K562 (cell line): ENCODE data around the gene TMEM222. TPM values are rescaled to one million over a fixed set of nuclear protein-coding genes. Genes with fewer than 3 reads are reported as not detected.

ENCODE experiments used
- CC2D1A ChIP-seq: fragments of 450-650 bp; IDR thresholded peaks from 2 replicates; pipeline ENCODE4 v1.6.1; 2017; ENCODE audit warnings: mild to moderate bottlenecking
- CHD1 ChIP-seq: fragments of 200-600 bp; sonication (generic); IDR thresholded peaks from one replicate; pipeline ENCODE4 v1.6.1; 2012; ENCODE audit warnings: mild to moderate bottlenecking, moderate library complexity, low read length, inconsistent platforms
- CREBBP ChIP-seq: IDR thresholded peaks from one replicate; pipeline ENCODE4 v1.6.1; 2012; ENCODE audit warnings: low read depth, mild to moderate bottlenecking, control low read depth, inconsistent platforms, low read length
- ESRRB ChIP-seq: fragments of 250-450 bp; sonication (Bioruptor Pico); IDR thresholded peaks from 2 replicates; pipeline ENCODE4 v1.5.0; 2020; ENCODE audit warnings: mild to moderate bottlenecking, moderate library complexity, borderline replicate concordance
- EZH2 ChIP-seq: IDR thresholded peaks from 2 replicates; pipeline ENCODE4 v1.6.1; 2012; ENCODE audit warnings: low read depth, mild to moderate bottlenecking, inconsistent platforms, low read length, borderline replicate concordance
- HDAC8 ChIP-seq: fragments of 450-650 bp; IDR thresholded peaks from 2 replicates; pipeline ENCODE4 v1.6.1; 2016; ENCODE audit warnings: mild to moderate bottlenecking, missing genetic modification characterization, moderate library complexity, missing compliant biosample characterization
- MAFK ChIP-seq: IDR thresholded peaks from 2 replicates; pipeline ENCODE4 v1.6.1; 2011; ENCODE audit warnings: low read length, improper control_type of control experiment
- NFE2 ChIP-seq: IDR thresholded peaks from 2 replicates; pipeline ENCODE4 v1.6.1; 2014; ENCODE audit warnings: antibody characterized with exemption, low read depth
- PHF8 ChIP-seq: fragments of 200-600 bp; sonication (generic); IDR thresholded peaks from 2 replicates; pipeline ENCODE4 v1.6.1; 2012; ENCODE audit warnings: mixed run types, mild to moderate bottlenecking, inconsistent platforms, low read length, moderate library complexity, borderline replicate concordance
- POLR2B ChIP-seq: fragments of 450-650 bp; IDR thresholded peaks from 2 replicates; pipeline ENCODE4 v1.6.1; 2018; ENCODE audit warnings: low read depth; ENCODE audit not compliant: partially characterized antibody
- RBM17 ChIP-seq: fragments of 200-400 bp; formaldehyde crosslinking; IDR thresholded peaks from 2 replicates; pipeline ENCODE4 v1.6.1; 2017; ENCODE audit warnings: low read depth, mild to moderate bottlenecking, low read length, borderline replicate concordance
- RFX5 ChIP-seq: IDR thresholded peaks from 2 replicates; pipeline ENCODE4 v1.6.1; 2011; ENCODE audit warnings: low read depth, mild to moderate bottlenecking, improper control_type of control experiment, low read length
- SAP30 ChIP-seq: fragments of 200-600 bp; sonication (generic); IDR thresholded peaks from 2 replicates; pipeline ENCODE4 v1.6.1; 2012; ENCODE audit warnings: borderline replicate concordance, low read depth, mild to moderate bottlenecking, moderate library complexity, low read length, control low read depth, inconsistent platforms; ENCODE audit not compliant: insufficient read depth, poor library complexity, severe bottlenecking
- SMAD1 ChIP-seq: fragments of 150-350 bp; IDR thresholded peaks from 2 replicates; pipeline ENCODE4 v1.6.1; 2014; ENCODE audit warnings: low read length, low read depth; ENCODE audit not compliant: partially characterized antibody
- STAG1 ChIP-seq: sonication (generic); formaldehyde crosslinking; IDR thresholded peaks from 2 replicates; pipeline ENCODE4 v1.5.0; 2020; ENCODE audit warnings: missing genetic modification reagents, borderline replicate concordance
- TARDBP ChIP-seq: fragments of 450-650 bp; IDR thresholded peaks from 2 replicates; pipeline ENCODE4 v1.6.1; 2016
- U2AF1 ChIP-seq: fragments of 200-400 bp; formaldehyde crosslinking; optimal IDR thresholded peaks from 2 replicates; pipeline ENCODE3; 2017; ENCODE audit warnings: mild to moderate bottlenecking, low read depth, low read length, moderate library complexity
- UBTF ChIP-seq, 2 experiments: IDR thresholded peaks; 2 replicates each; pipeline ENCODE4 v1.6.1; 2012; ENCODE audit warnings: improper control_type of control experiment in 2 of 2, low read depth in 2 of 2, low read length in 2 of 2, borderline replicate concordance in 1 of 2
- XRCC3 ChIP-seq: fragments of 450-650 bp; IDR thresholded peaks from 2 replicates; pipeline ENCODE4 v1.6.1; 2017; ENCODE audit warnings: mild to moderate bottlenecking, moderate library complexity
- XRCC5 ChIP-seq: fragments of 200-400 bp; formaldehyde crosslinking; IDR thresholded peaks from 2 replicates; pipeline ENCODE4 v1.6.1; 2017; ENCODE audit warnings: low read depth, mild to moderate bottlenecking, low read length
- ZBED1 ChIP-seq: IDR thresholded peaks from 2 replicates; pipeline ENCODE4 v1.6.1; 2014
- ZNF584 ChIP-seq: fragments of 200-800 bp; sonication (Bioruptor generic); IDR thresholded peaks from 2 replicates; pipeline ENCODE4 v1.6.1; 2016; ENCODE audit warnings: low read depth, mild to moderate bottlenecking, missing genetic modification characterization, missing compliant biosample characterization
- ZNF76 ChIP-seq: fragments of 250-450 bp; sonication (Bioruptor Pico); IDR thresholded peaks from 2 replicates; pipeline ENCODE4 v1.4.0; 2020; ENCODE audit warnings: mild to moderate bottlenecking, moderate library complexity, borderline replicate concordance
- ZNF785 ChIP-seq: fragments of 250-450 bp; sonication (Bioruptor Pico); IDR thresholded peaks from 2 replicates; pipeline ENCODE4 v1.4.0; 2020; ENCODE audit warnings: mild to moderate bottlenecking
- polyA plus RNA-seq, 8 experiments: library from polyadenylated mRNA; depleted of rRNA in 4 of 8; stranded (reverse) in 5 of 8; unstranded in 3 of 8; fragments of >200 nt; fragmentation: Nextera tagmentation in 2 of 8; fragmentation: Illumina TruSeq in 1 of 8; extraction: Ambion mirVana in 2 of 8; extraction: Trizol in 1 of 8; gene quantifications; 2 replicates each; pipeline versions ENCODE4 v1.2.1 to v1.2.3, GENCODE V29; 2011 to 2014; ENCODE audit warnings: inconsistent platforms in 1 of 8, missing spikeins in 1 of 8
- total RNA-seq, 7 experiments: library from RNA; depleted of rRNA in 6 of 7; stranded (reverse); fragments of >200 nt in 6 of 7; fragmentation: Illumina TruSeq in 2 of 7; extraction: Trizol in 2 of 7; gene quantifications; 2 replicates each; pipeline versions ENCODE4 v1.2.1 to v1.2.3, GENCODE V29; 2011 to 2021; ENCODE audit warnings: low replicate concordance in 1 of 7

TMEM222 gene
- total and polyA plus RNA-seq, 9 of the 15 experiments (the other 6 are each of a cell fraction or from before 2014, with no cell fraction given), result 6.9 to 48.0 (median 32.8) TPM

GRCh38 chr1:27366113-27366410, 44.1 kb downstream of the TMEM222 start (continued):
- TF ChIP-seq ZNF584 (CRISPR knock-in tag), result no peak
- TF ChIP-seq U2AF1, result no peak
- TF ChIP-seq CREBBP, result no peak
- no peak for TF ChIP-seq MAFK
- TF ChIP-seq STAG1, result no peak
- TF ChIP-seq RFX5, result peak; percentile 80
- no peak for TF ChIP-seq SAP30
- 0 out of 2 replicates have a peak, but pooled peaks have one; percentile 28 for TF ChIP-seq ZNF76 (CRISPR knock-in tag)
- TF ChIP-seq HDAC8 (tag), result no peak
- no peak; the same call in 1 of the 2 replicates for TF ChIP-seq XRCC5
- no peak for TF ChIP-seq EZH2
- no peak for TF ChIP-seq NFE2
- TF ChIP-seq CHD1, result peak; percentile 28
- TF ChIP-seq TARDBP, result no peak
- no peak for TF ChIP-seq ESRRB (CRISPR knock-in tag)
- TF ChIP-seq ZNF785 (CRISPR knock-in tag), result no peak
- TF ChIP-seq ZBED1, result 0 out of 2 replicates have a peak, but pooled peaks have one; percentile 4
- no peak for TF ChIP-seq RBM17
- peak; percentile 60; the same call in 1 of the 2 replicates for TF ChIP-seq PHF8
- peak; percentile 72 to 87; a peak in 3 of 4 replicates for TF ChIP-seq UBTF (IDR thresholded peaks at IDR 0.05; ENCODE audit: borderline replicate concordance in 1 of 2, low read depth in 2 of 2, low read length in 2 of 2)
- no peak for TF ChIP-seq POLR2B
- TF ChIP-seq XRCC3, result no peak
- no peak for TF ChIP-seq CC2D1A
- TF ChIP-seq SMAD1, result no peak
